ENCODE results near the gene PCNT. TPM values are rescaled to one million over a fixed set of nuclear protein-coding genes. Genes with fewer than 3 reads are reported as not detected.

PCNT gene
- total and polyA plus RNA-seq, 2 experiments from 2014 or later, result 14.9 to 23.8 TPM

DNA sequence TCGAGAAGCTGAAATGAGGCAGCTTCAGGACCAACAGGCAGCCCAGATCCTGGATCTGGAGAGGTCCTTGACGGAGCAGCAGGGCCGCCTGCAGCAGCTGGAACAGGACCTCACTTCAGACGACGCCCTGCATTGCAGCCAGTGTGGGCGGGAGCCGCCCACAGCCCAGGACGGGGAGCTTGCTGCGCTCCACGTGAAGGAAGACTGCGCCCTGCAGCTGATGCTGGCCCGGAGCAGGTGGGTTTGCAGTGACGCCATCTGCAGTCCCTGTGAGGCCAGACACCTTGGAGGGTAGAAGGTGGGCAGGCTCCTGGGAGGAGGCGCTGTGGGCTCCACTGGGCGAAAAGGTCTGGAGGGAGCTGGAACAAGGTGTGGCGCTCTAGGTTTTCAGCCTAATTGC, 39.7 kb downstream of the PCNT start:
- TF ChIP-seq EZH2phosphoT487 (IDR thresholded peaks at IDR 0.05; ENCODE audit: insufficient read depth, low read depth) (no peak), EZH2 (IDR thresholded peaks at IDR 0.05; ENCODE audit: insufficient read depth, poor library complexity, severe bottlenecking) (no peak)
- Histone ChIP-seq H3F3A (ENCODE audit: insufficient read depth) (no peaks in the 10 kb centered on the region), H3K27ac (no peak overlapping the region), H3K79me2 (ENCODE audit: insufficient read depth) (peaks cover 22% of the 10 kb centered on the region), H3K4me3 (no peak overlapping the region), H3K27me3 (replicated peaks; ENCODE audit: insufficient read depth) (no peaks in the 10 kb centered on the region), H3K36me3 (ENCODE audit: low read depth) (peaks cover 21% of the 10 kb centered on the region; the same call in 1 of the 2 replicates), H3K9ac (no peak overlapping the region), H3K4me2 (ENCODE audit: unreplicated experiment) (no peak overlapping the region), H3K9me3 (ENCODE audit: low read depth) (no peaks in the 10 kb centered on the region), H3K4me1 (ENCODE audit: insufficient read depth) (no peaks in the 10 kb centered on the region), H3K9me2 (ENCODE audit: insufficient read depth) (no peaks in the 10 kb centered on the region), H2AFZ (no peak overlapping the region), H4K20me1 (ENCODE audit: insufficient read depth) (no peaks in the 10 kb centered on the region)
- no peak for DNase-seq
- 92 to 96% methylated on average over 16 of the region's 16 CpGs for WGBS, 2 experiments (ENCODE audit: low coverage in 1 of 2, low lambda C conversion rate in 2 of 2, missing lambda C conversion rate in 2 of 2)
- in situ Hi-C loops (cut with MboI), result loop anchor here (10.0 kb wide), 1 partner anchor 61 kb away; no protein-coding TSS in a partner anchor

DNA sequence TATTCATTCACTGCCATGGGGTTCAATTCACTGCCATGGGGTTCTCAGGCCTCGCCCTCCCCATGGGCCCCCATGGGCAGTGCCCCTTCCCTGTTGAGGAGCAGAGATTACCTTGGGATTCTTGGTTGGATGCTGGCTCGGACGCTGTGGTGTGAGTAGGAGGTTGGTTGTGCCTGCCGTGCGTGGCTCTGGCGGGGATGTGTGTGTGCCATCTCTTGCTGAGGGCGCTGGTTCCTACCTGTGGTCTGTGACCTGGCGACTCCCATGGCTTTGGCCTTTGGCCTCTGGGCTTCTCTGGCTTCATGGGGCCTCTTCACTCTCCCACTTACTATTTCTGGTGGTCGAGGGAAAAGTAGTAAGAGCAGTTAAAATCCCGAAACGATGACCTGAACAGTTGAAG, 42.1 kb downstream of the PCNT start:
- H3K36me3 ChIP-seq (ENCODE audit: low read depth), result peaks cover 18% of the 10 kb centered on the region; the same call in 1 of the 2 replicates
- no peaks in the 10 kb centered on the region for H3K4me1 ChIP-seq (ENCODE audit: insufficient read depth)
- WGBS, 2 experiments (ENCODE audit: low coverage in 1 of 2, low lambda C conversion rate in 2 of 2, missing lambda C conversion rate in 2 of 2), result 98 to 99% methylated on average over 11 of the region's 11 CpGs
- in situ Hi-C loops (cut with MboI), result loop anchor here (10.0 kb wide), 1 partner anchor 59 kb away; no protein-coding TSS in a partner anchor
- H3F3A ChIP-seq (ENCODE audit: insufficient read depth), result no peaks in the 10 kb centered on the region
- no peaks in the 10 kb centered on the region for H3K9me2 ChIP-seq (ENCODE audit: insufficient read depth)
- H2AFZ ChIP-seq, result no peak overlapping the region
- TF ChIP-seq EZH2phosphoT487 (IDR thresholded peaks at IDR 0.05; ENCODE audit: insufficient read depth, low read depth), result no peak
- no peak for TF ChIP-seq EZH2 (IDR thresholded peaks at IDR 0.05; ENCODE audit: insufficient read depth, poor library complexity, severe bottlenecking)
- DNase-seq, result no peak
- no peaks in the 10 kb centered on the region for H3K9me3 ChIP-seq (ENCODE audit: low read depth)
- H3K4me3 ChIP-seq, result no peak overlapping the region
- no peaks in the 10 kb centered on the region for H4K20me1 ChIP-seq (ENCODE audit: insufficient read depth)
- H3K79me2 ChIP-seq (ENCODE audit: insufficient read depth), result peaks cover 37% of the 10 kb centered on the region
- no peaks in the 10 kb centered on the region for H3K27me3 ChIP-seq (replicated peaks; ENCODE audit: insufficient read depth)
- H3K9ac ChIP-seq, result no peak overlapping the region
- no peak overlapping the region for H3K27ac ChIP-seq
- H3K4me2 ChIP-seq (ENCODE audit: unreplicated experiment), result no peak overlapping the region

DNA sequence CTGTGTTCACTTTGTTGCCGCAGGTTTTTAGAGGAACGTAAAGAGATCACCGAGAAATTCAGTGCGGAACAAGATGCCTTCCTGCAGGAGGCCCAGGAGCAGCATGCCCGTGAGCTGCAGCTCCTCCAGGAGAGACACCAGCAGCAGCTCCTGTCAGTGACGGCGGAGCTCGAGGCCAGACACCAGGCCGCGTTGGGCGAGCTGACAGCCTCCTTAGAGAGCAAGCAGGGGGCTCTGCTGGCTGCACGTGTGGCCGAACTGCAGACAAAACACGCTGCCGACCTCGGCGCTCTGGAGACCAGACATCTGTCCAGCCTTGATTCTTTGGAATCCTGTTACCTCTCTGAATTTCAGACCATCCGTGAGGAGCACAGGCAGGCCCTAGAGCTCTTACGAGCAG, 42.6 kb downstream of the PCNT start:
- no peaks in the 10 kb centered on the region for H3K9me3 ChIP-seq (ENCODE audit: low read depth)
- TF ChIP-seq EZH2 (IDR thresholded peaks at IDR 0.05; ENCODE audit: insufficient read depth, poor library complexity, severe bottlenecking) (no peak), EZH2phosphoT487 (IDR thresholded peaks at IDR 0.05; ENCODE audit: insufficient read depth, low read depth) (no peak)
- in situ Hi-C loops (cut with MboI), result loop anchor here (10.0 kb wide), 1 partner anchor 58 kb away; no protein-coding TSS in a partner anchor
- H3K4me3 ChIP-seq, result no peak overlapping the region
- H3F3A ChIP-seq (ENCODE audit: insufficient read depth), result no peaks in the 10 kb centered on the region
- DNase-seq, result no peak
- no peaks in the 10 kb centered on the region for H4K20me1 ChIP-seq (ENCODE audit: insufficient read depth)
- peaks cover 18% of the 10 kb centered on the region; the same call in 1 of the 2 replicates for H3K36me3 ChIP-seq (ENCODE audit: low read depth)
- no peak overlapping the region for H3K4me2 ChIP-seq (ENCODE audit: unreplicated experiment)
- no peaks in the 10 kb centered on the region for H3K27me3 ChIP-seq (replicated peaks; ENCODE audit: insufficient read depth)
- H3K9me2 ChIP-seq (ENCODE audit: insufficient read depth), result no peaks in the 10 kb centered on the region
- H3K79me2 ChIP-seq (ENCODE audit: insufficient read depth), result peaks cover 41% of the 10 kb centered on the region
- no peak overlapping the region for H3K9ac ChIP-seq
- WGBS, 2 experiments (ENCODE audit: low coverage in 1 of 2, low lambda C conversion rate in 2 of 2, missing lambda C conversion rate in 2 of 2), result 88 to 89% methylated on average over 19 of the region's 19 CpGs
- H2AFZ ChIP-seq, result no peak overlapping the region
- H3K27ac ChIP-seq, result no peak overlapping the region
- no peaks in the 10 kb centered on the region for H3K4me1 ChIP-seq (ENCODE audit: insufficient read depth)

DNA sequence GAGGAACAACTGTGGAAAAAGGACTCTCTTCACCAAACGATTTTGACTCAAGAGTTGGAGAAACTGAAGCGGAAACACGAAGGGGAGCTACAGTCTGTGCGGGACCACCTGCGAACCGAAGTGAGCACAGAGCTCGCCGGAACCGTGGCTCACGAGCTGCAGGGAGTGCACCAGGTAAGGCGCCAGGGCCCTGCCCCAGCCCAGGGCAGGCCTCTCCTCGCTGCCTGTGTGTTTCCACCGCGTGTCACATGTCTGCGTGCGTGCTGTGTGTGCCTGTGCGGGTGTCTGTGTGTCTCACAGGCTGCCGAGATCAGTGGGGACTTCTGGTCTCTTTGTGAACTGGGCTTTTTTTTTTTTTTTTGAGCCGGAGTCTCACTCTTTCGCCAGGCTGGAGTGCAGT, 43.0 kb downstream of the PCNT start:
- Histone ChIP-seq H3F3A (ENCODE audit: insufficient read depth) (no peaks in the 10 kb centered on the region), H3K4me3 (no peak overlapping the region), H2AFZ (no peak overlapping the region), H3K36me3 (ENCODE audit: low read depth) (peaks cover 18% of the 10 kb centered on the region; the same call in 1 of the 2 replicates), H3K9ac (no peak overlapping the region), H3K27ac (no peak overlapping the region), H3K27me3 (replicated peaks; ENCODE audit: insufficient read depth) (no peaks in the 10 kb centered on the region), H3K4me2 (ENCODE audit: unreplicated experiment) (no peak overlapping the region), H3K79me2 (ENCODE audit: insufficient read depth) (peaks cover 42% of the 10 kb centered on the region), H4K20me1 (ENCODE audit: insufficient read depth) (no peaks in the 10 kb centered on the region), H3K9me2 (ENCODE audit: insufficient read depth) (no peaks in the 10 kb centered on the region), H3K9me3 (ENCODE audit: low read depth) (no peaks in the 10 kb centered on the region), H3K4me1 (ENCODE audit: insufficient read depth) (no peaks in the 10 kb centered on the region)
- WGBS, 2 experiments (ENCODE audit: low coverage in 1 of 2, low lambda C conversion rate in 2 of 2, missing lambda C conversion rate in 2 of 2), result 96 to 98% methylated on average over 20 of the region's 20 CpGs
- no peak for TF ChIP-seq EZH2 (IDR thresholded peaks at IDR 0.05; ENCODE audit: insufficient read depth, poor library complexity, severe bottlenecking)
- TF ChIP-seq EZH2phosphoT487 (IDR thresholded peaks at IDR 0.05; ENCODE audit: insufficient read depth, low read depth), result no peak
- no peak for DNase-seq
- in situ Hi-C loops (cut with MboI), result loop anchor here (10.0 kb wide), 1 partner anchor 58 kb away; no protein-coding TSS in a partner anchor

All from GM23248 (cell line).